Hematopoietic multipotent progenitor cell treated with erythropoietin and hydrocortisone succinate and interleukin-3 and kit ligand, for 4 days (in vitro differentiated cells): ENCODE data around the gene LORICRIN.

Source experiments
- DNase-seq: peaks from one replicate; pipeline ENCODE4 v3.0.0-alpha.2; 2015

LORICRIN gene

GRCh38 chr1:153251087-153251486, 8.4 kb upstream of the LORICRIN start:
- no peak for DNase-seq

GRCh38 chr1:153251562-153251961, 7.9 kb upstream of the LORICRIN start:
- DNase-seq, result peak; percentile 17

GRCh38 chr1:153251988-153252387, 7.5 kb upstream of the LORICRIN start:
- DNase-seq, result no peak

- no peak for DNase-seq
These were observed 6.4 kb upstream of the LORICRIN start for GRCh38 chr1:153253076-153253475.

GRCh38 chr1:153253693-153254092, 5.8 kb upstream of the LORICRIN start:
- DNase-seq, result no peak

GRCh38 chr1:153260585-153261280, 1.2 kb downstream of the LORICRIN start:
- DNase-seq, result peak; percentile 47

GRCh38 chr1:153261281-153262069, 2.0 kb downstream of the LORICRIN start:
- DNase-seq, result peak; percentile 22

GRCh38 chr1:153262070-153262366, 2.5 kb downstream of the LORICRIN start:
- DNase-seq, result no peak

GRCh38 chr1:153262462-153263157, 3.1 kb downstream of the LORICRIN start:
- no peak for DNase-seq

- DNase-seq, result peak; percentile 6
These were observed 6.0 kb downstream of the LORICRIN start for GRCh38 chr1:153265457-153265856.

GRCh38 chr1:153271711-153272110, 12.2 kb downstream of the LORICRIN start:
- no peak for DNase-seq

GRCh38 chr1:153272186-153272585, 12.7 kb downstream of the LORICRIN start:
- DNase-seq, result no peak

GRCh38 chr1:153277852-153278251, 18.4 kb downstream of the LORICRIN start:
- peak; percentile 37 for DNase-seq

GRCh38 chr1:153288634-153289275, 29.3 kb downstream of the LORICRIN start:
- peak; percentile 55 for DNase-seq

GRCh38 chr1:153291514-153291913, 32.0 kb downstream of the LORICRIN start:
- DNase-seq, result no peak

- DNase-seq, result no peak
These were observed 32.7 kb downstream of the LORICRIN start for GRCh38 chr1:153292185-153292584.

- peak; percentile 38 for DNase-seq
These were observed 33.4 kb downstream of the LORICRIN start for GRCh38 chr1:153292740-153293479.

GRCh38 chr1:153293480-153293775, 33.9 kb downstream of the LORICRIN start:
- no peak for DNase-seq

GRCh38 chr1:153293851-153294250, 34.4 kb downstream of the LORICRIN start:
- peak; percentile 59 for DNase-seq

- DNase-seq, result no peak
These were observed 42.8 kb downstream of the LORICRIN start for GRCh38 chr1:153302308-153302707.

- no peak for DNase-seq
These were observed 46.2 kb downstream of the LORICRIN start for GRCh38 chr1:153305682-153306081.

GRCh38 chr1:153306303-153307220, 47.1 kb downstream of the LORICRIN start:
- no peak for DNase-seq
